ENCODE results near the gene NKIRAS1.
"Not testable (repeated sequence)": the region's sequence is repeated elsewhere in the genome, so short reads cannot be mapped to it uniquely, and the experiment has no call there.

The NKIRAS1 gene

DNA sequence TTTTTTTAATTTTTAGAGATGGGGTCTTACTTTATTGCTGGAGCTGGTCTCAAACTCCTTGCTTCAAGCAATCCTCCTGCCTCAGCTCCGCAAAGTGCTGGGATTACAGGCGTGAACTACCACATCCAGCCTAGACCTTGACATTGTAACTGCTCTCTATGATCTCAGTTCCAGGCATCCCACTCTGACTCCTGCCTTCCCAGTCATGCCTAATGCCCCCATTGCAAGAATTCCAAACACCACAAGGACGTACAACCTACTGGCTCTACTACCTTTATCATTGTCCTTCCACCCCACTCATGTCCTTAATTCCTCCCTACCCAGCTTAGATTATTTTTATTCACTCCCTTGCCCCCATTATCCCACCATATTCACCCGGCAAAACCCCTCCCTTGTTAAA, 21.6 kb downstream of the NKIRAS1 start:
- DNase-seq = no peak

DNA sequence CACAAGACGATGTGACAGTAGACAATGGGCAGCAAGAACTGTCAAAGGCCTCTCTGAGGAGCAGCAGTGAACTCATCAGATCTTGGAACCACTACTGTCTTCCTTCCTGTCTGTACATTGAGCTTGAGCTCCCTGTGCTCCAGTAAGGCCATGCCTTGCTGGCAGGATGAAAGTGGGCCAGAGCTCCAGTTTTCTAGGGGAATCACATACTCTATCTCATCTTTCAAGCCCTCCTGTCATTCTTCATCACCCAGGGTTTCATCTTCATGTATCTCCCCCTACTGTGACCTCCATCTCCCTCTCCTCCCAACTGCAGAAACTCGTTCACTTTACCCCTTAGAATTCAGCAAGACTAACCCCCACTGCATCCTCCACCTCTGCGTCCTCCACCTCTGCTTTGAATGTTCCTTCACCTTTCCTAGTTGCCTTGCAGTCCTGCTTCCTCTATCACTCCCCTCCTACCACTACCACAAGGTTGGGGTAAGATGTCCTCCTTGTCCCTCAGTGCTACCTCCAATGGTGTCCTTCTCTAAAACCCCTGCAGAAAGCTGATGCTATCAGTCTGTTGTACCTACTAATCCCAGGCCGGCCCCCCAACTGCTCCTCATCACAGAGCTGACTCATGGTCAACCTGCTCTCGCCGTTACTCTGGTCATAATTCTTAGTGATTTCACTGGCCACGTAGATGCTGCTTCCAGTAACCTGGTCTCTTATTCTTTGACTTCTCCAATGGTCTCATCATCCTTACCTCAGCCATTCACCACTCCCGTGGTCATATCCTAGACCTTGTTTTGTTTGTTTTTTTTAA, 22.3 kb downstream of the NKIRAS1 start:
- DNase-seq = no peak

- no peak for DNase-seq
Observed at GRCh38 chr3:23889950-23890349, 26.8 kb downstream of the NKIRAS1 start.

DNA sequence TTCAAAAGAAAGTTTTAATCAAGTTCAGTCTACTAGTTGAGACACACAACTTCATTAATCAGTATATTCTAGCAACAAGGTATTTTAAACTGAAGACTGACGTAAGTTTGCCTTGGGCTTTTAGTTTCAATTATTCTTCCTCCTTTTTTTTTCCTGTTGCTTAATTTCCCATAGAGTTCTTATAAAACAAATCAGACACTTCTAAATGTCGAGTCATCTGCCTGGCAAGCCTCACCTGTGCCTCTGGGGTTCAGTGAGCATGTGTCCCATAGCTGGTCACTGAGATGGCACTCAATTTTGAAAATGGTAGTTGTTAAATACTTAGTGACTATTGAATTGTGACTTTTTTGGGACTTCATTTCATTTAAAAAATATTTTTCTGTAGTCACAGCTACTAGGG, 27.4 kb downstream of the NKIRAS1 start:
- DNase-seq = no peak

GRCh38 chr3:23888617-23889228, 28.1 kb downstream of the NKIRAS1 start:
- DNase-seq = no peak

GRCh38 chr3:23886311-23886710, 30.5 kb downstream of the NKIRAS1 start:
- DNase-seq = no peak

DNA sequence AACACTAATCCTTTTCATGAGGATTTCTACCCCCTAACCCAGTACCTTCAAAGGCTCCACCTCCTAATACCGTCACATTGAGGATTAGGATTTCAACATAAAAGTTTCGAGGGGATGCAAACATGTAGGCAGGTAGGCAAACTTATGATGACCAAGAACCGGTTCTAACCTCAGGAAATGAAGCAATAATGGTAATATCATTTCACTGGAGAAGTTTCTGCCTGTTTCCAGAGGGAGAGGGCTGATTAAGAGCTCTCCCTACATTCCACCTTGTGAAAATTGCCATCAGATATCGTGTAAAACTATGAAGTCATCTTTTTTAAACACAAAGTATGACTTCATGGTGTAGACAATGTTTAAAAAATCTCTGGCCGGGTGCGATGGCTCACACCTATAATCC, 31.6 kb downstream of the NKIRAS1 start:
- no peak for DNase-seq

GRCh38 chr3:23884481-23884880, 32.3 kb downstream of the NKIRAS1 start:
- DNase-seq = no peak

GRCh38 chr3:23882487-23882918, 34.3 kb downstream of the NKIRAS1 start:
- no peak for DNase-seq

GRCh38 chr3:23881993-23882392, 34.8 kb downstream of the NKIRAS1 start:
- not testable (repeated sequence) for DNase-seq

DNA sequence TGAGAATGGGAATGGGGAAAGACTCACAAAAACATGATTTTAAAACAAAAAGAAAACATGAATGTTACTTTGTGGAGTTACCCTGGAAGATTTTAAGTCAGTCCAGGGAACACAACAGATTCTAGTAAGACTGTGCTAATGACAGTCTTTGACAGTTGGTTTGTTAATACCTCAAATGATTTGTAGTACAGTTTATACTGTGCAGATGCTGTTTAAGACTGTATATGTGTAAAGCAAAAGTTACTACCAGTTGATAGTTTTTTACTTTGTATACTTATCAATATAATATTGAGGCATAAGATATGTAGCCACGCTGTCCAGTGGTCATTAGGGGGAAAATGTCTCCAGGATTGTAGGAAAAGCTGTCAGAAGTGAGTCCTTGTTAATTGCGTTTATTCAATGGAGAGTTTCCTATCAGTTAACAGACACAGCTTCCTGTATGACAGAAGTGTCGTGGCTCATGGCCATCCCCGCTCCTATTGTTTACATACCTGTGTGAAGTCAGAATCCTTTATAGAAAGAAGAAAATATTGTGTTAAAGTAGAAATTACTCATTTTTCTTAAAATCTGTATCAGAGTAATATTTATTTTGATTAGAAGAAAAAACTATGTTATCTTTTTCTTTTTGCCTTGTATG, 36.0 kb downstream of the NKIRAS1 start:
- DNase-seq = no peak

DNA sequence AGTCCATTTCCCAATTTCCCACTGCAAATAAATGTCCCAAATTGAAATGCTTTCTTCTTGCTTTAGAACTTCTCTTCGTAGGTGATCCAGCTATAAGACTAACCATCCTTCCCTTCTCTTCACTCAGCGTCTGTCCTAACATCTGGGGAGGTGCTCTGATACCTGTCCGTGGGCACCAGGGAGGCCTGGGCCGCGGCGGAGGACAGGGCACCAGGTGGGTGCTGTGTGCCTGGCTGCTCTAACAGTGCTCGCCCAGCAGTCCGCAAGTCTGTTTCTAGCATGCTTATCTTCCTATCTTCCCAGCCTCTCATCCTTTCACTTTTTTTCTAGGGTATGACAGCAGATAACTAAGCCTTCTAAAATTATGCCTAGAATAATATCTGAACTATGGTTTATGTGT, 37.3 kb downstream of the NKIRAS1 start:
- no peak for DNase-seq

GRCh38 chr3:23877329-23877980, 39.3 kb downstream of the NKIRAS1 start:
- DNase-seq = no peak

DNA sequence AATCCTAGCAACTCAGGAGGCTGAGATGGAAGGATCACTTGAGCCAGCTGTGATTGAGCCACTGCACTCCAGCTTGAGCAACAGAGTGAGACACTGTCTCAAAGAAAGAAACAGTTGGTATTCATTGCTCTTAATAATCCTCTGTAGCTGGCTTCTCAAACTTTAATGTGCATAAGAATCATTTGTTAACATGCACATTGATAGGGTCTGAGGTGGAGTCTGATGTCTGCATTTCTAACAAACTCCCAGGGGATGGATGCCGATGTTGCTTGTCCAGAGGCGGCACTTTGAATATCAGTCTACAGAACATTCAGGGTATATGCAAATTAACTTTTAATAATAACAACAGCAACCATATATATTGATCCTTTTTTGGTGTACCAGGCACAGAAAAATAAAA, 39.9 kb downstream of the NKIRAS1 start:
- DNase-seq = no peak

GRCh38 chr3:23875113-23875725, 41.6 kb downstream of the NKIRAS1 start:
- no peak for DNase-seq

DNA sequence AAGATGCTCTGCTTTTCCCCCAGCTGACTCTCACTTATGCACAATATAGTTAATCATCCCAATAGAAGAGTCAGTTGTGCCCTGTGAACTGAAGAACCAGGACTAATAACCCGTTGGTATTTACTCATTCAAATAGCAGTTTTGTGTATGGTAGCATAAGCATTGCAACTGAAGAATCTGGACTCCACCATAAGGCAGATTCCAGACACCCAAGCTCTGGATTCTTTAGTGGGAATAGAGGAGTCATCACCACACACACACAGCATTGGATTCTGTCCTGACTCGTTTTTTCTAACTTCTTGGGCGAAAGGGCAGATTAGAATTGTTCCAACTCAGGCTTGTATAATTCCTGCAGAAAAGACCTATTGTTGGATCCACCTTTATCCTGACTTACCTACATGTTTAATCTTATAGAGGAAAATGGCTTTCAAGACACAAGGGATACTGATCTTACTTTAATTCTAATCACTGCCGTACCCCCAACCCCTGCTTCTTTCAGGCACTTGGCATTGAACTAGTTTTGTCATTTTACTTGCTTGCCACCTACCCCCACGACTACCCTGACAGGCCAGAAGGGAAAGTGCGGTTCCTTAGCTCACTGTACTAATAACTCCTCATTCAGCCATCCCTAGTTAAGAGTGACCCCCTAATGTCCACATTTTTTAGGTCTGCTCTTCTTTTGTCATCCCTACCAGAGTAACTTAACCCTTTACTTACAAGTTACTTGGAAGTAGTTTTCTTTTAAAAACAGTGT, 42.3 kb downstream of the NKIRAS1 start:
- DNase-seq = no peak

GRCh38 chr3:23873941-23874340, 42.8 kb downstream of the NKIRAS1 start:
- DNase-seq = no peak

DNA sequence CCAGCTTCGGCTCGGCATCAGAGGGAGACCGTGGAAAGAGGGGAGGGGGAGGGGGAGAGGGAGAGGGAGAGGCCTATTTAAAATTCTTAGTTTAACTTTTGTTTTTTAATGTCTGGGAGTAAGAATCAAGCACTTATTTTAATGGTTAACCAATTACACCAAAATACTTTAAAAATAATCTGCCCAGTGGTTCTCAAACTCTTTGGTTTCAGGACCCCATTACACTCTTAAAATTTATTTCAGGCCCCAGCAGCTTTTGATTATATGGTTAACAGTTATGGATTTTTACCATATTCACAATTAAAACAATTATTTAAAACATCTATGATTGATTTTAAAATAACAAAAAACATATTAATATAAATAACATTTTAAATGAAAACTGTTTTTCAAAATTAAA, 44.5 kb downstream of the NKIRAS1 start:
- no peak for DNase-seq

DNA sequence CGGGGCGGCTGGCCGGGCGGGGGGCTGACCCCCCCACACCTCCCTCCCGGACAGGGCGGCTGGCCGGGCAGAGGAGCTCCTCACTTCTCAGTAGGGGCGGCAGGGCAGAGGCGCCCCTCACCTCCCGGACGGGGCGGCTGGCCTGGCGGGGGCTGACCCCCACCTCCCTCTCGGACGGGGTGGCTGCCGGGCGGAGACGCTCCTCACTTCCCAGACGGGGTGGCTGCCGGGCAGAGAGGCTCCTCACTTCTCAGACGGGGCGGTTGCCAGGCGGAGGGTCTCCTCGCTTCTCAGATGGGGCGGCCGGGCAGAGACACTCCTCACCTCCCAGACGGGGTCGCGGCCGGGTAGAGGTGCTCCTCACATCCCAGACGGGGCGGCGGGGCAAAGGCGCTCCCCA, 45.4 kb downstream of the NKIRAS1 start:
- not testable (repeated sequence) for DNase-seq

GRCh38 chr3:23870663-23871043, 46.1 kb downstream of the NKIRAS1 start:
- not testable (repeated sequence) for DNase-seq

DNA sequence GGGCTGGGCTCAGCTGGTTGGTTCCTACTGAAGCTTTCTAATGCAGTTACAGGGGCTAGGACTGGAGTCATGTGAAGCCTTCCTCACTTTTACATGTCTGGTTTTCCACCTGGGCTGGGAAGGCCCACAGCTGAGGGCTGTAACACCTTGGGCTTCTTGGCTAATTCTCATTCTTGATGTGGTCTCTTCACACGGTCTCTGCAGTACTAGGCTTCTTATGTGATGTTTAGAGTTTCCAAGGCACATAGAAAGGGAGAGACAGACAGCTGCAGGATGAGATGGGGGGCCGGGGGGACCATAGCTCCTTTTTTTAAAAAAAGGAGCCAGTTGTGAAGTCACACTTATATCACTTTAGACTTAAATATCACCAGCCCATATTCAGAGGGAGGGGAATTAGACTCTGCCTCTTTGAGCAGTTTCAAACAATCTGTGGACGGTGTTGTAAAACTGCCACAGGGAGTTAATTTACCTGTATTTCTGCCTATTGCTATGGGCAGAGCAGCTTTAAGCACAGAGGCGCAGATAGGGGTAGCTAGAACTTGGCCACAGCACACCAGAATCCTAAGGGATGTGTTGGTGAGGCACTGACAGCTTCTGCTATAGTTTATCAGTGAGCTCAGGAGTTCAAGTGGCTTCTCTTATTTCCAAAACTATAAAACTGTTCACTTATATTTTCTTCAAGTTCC, 46.7 kb downstream of the NKIRAS1 start:
- no peak for DNase-seq

DNA sequence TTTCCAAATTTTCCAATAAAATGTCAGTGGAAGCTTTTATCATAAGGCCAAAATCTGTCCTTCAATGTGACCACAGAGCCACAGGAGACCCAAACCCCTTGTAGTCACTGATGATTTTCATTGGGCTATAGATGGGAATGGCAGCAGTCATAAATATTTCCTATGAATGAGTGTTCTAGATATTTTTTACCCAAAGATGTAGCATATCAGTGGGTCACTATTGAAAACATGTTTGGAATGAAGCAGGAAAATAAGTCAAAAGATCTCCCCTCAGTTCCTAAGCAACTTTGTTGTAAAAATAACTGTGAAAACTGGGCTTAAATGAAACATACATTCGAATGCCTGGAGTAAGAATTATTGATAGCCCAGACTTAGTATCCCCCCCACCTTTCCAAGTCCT, 49.0 kb downstream of the NKIRAS1 start:
- no peak for DNase-seq
